Kidney (tissue), 14 donors: ENCODE measurements around the gene MAP2K2. TPM values are rescaled to one million over a fixed set of nuclear protein-coding genes. Genes with fewer than 3 reads are reported as not detected.
A peak's percentile ranks its signal among the peaks of the same experiment; 100 is the strongest.

ENCODE experiments used
- DNase-seq, 5 donors: peaks; one replicate each; pipeline ENCODE4 v3.0.0-alpha.2; 2013 to 2020
- FAIRE-seq: peaks from 2 replicates; lab custom pipeline; 2012; peaks lifted over from hg19 to GRCh38; lab: Jason Lieb, UNC
- H3K27ac ChIP-seq, 2 donors: one replicate each; pipeline ENCODE4 v1.7.0; 2013; ENCODE audit warnings: low read depth in 2 of 2, low read length in 2 of 2, inconsistent platforms in 1 of 2
- H3K27me3 ChIP-seq: one replicate; pipeline ENCODE4 v1.7.1; 2013; ENCODE audit warnings: low read length, inconsistent platforms; ENCODE audit not compliant: control insufficient read depth, insufficient read depth
- H3K36me3 ChIP-seq, 3 donors: one replicate each; pipeline versions ENCODE4 v1.7.0 to v1.7.1; 2013; ENCODE audit warnings: low read length in 3 of 3, control low read depth in 1 of 3, inconsistent platforms in 1 of 3; ENCODE audit not compliant: insufficient read depth in 3 of 3, control insufficient read depth in 2 of 3
- H3K4me1 ChIP-seq, 3 donors: one replicate each; pipeline versions ENCODE4 v1.7.0 to v1.7.1; 2013; ENCODE audit warnings: low read length in 3 of 3, inconsistent platforms in 1 of 3, low read depth in 1 of 3; ENCODE audit not compliant: control insufficient read depth in 2 of 3, insufficient read depth in 2 of 3
- H3K4me3 ChIP-seq, 3 donors: one replicate each; pipeline versions ENCODE4 v1.7.0 to v1.8.1; 2013; ENCODE audit warnings: low read length in 3 of 3, control low read depth in 1 of 3, inconsistent platforms in 1 of 3
- H3K9ac ChIP-seq, 3 donors: one replicate each; pipeline versions ENCODE4 v1.7.0 to v1.7.1; 2013; ENCODE audit warnings: low read length in 3 of 3, control low read depth in 1 of 3, inconsistent platforms in 1 of 3
- H3K9me3 ChIP-seq, 3 donors: one replicate each; pipeline versions ENCODE4 v1.7.0 to v1.7.1; 2013; ENCODE audit warnings: low read length in 3 of 3, control low read depth in 1 of 3, inconsistent platforms in 1 of 3; ENCODE audit not compliant: control insufficient read depth in 2 of 3, insufficient read depth in 1 of 3
- CTCF ChIP-seq: IDR thresholded peaks from 3 replicates; pipeline ENCODE4 v1.5.1; 2012; ENCODE audit warnings: mild to moderate bottlenecking, moderate library complexity, borderline replicate concordance; ENCODE audit not compliant: insufficient read depth; ENCODE audit errors: extremely low read depth
- intact Hi-C: fragments of 100-400 bp; cut with DNase I; formaldehyde crosslinking; loops from one replicate; pipeline ENCODE4 v1.11.1; 2022
- polyA plus RNA-seq: library from polyadenylated mRNA; stranded (reverse); fragments of 350-450 nt; fragmentation: Illumina TruSeq; extraction: RNeasy Lipid Tissue Mini Kit (QIAGEN cat#74804); gene quantifications from one replicate; pipeline ENCODE4 v1.2.3, GENCODE V29; 2014; ENCODE audit warnings: low read depth, low replicate concordance; ENCODE audit not compliant: insufficient read depth
- total RNA-seq: library from RNA; stranded (reverse); fragmentation: NEBNext Ultra II Directional; extraction: Animal tissue kit (Norgen Biotek cat#: 25700); gene quantifications from one replicate; pipeline ENCODE4 v1.2.1, GENCODE V29; 2021
- donor health status: control.
- donor health status: control.
- donor health status: control.
- donor health status: control.
- donor health status: control.
- donor health status: DM: yes; HTN: yes; CAD: no.
- donor health status: Normal renal cell carcinoma (clear cell type).

Gene MAP2K2
- total and polyA plus RNA-seq, 2 donors from 2014 or later = 105 to 138 TPM

GRCh38 chr19:4069331-4069959 lies 54.5 kb downstream of the MAP2K2 start:
- intact Hi-C loops = no loop called here
- FAIRE-seq = no peak
- no peaks in the 10 kb centered on the region for H3K27me3 ChIP-seq

GRCh38 chr19:4068047-4068966 lies 55.6 kb downstream of the MAP2K2 start:
- TF ChIP-seq CTCF = no peak
- Histone ChIP-seq H3K4me1 (peaks cover 0 to 7% (median 5%) of the 10 kb centered on the region in 3 donors), H3K9ac (peak overlapping the region in 1 of 3 donors; percentile 35), H3K36me3 (no peaks in the 10 kb centered on the region), H3K27me3 (no peaks in the 10 kb centered on the region), H3K27ac (peak overlapping the region; percentile 2 to 87), H3K9me3 (no peaks in the 10 kb centered on the region), H3K4me3 (peak overlapping the region in 2 of 3 donors; percentile 38 to 57)
- intact Hi-C loops = no loop called here
- FAIRE-seq (no peak), DNase-seq (peak in 1 of 5 donors; percentile 65)

More at GRCh38 chr19:4069331-4069959, 54.5 kb downstream of the MAP2K2 start:
- no peaks in the 10 kb centered on the region for H3K36me3 ChIP-seq
- H3K4me3 ChIP-seq = no peak overlapping the region
- no peaks in the 10 kb centered on the region for H3K9me3 ChIP-seq
- DNase-seq = peak in 2 of 5 donors; percentile 67 to 86
- peaks cover 0 to 5% (median 3%) of the 10 kb centered on the region in 3 donors for H3K4me1 ChIP-seq
- no peak overlapping the region for H3K27ac ChIP-seq
- H3K9ac ChIP-seq = no peak overlapping the region
- TF ChIP-seq CTCF = no peak

GRCh38 chr19:4067396-4068046 lies 56.4 kb downstream of the MAP2K2 start:
- no peaks in the 10 kb centered on the region for H3K36me3 ChIP-seq
- DNase-seq (peak in 3 of 5 donors; percentile 64 to 83 (median 73)), FAIRE-seq (no peak)
- peak overlapping the region in 1 of 3 donors; percentile 51 for H3K9ac ChIP-seq
- intact Hi-C loops = no loop called here
- H3K27ac ChIP-seq = peak overlapping the region; percentile 87 to 93
- H3K4me3 ChIP-seq = peak overlapping the region in 2 of 3 donors; percentile 38 to 57
- no peaks in the 10 kb centered on the region for H3K27me3 ChIP-seq
- no peak for TF ChIP-seq CTCF
- H3K9me3 ChIP-seq = no peaks in the 10 kb centered on the region
- H3K4me1 ChIP-seq = peaks cover 0 to 15% (median 12%) of the 10 kb centered on the region in 3 donors
